Mesendoderm (in vitro differentiated cells): ENCODE measurements around the gene IL1RAPL2.
"Not testable (repeated sequence)": the region's sequence is repeated elsewhere in the genome, so short reads cannot be mapped to it uniquely, and the experiment has no call there.

Source experiments
- DNase-seq: peaks from one replicate; pipeline ENCODE4 v3.0.0; 2013
- H2AK5ac ChIP-seq: 2 replicates; pipeline ENCODE4 v1.6.1; 2013; ENCODE audit warnings: low read length, inconsistent platforms
- H2BK120ac ChIP-seq: 2 replicates; pipeline ENCODE4 v1.6.1; 2013; ENCODE audit warnings: low read depth, mild to moderate bottlenecking, low read length, moderate library complexity, mixed read lengths
- H2BK15ac ChIP-seq: replicated peaks from 2 replicates; pipeline ENCODE4 v1.6.1; 2013; ENCODE audit warnings: low read depth, mild to moderate bottlenecking, moderate library complexity
- H2BK5ac ChIP-seq: 2 replicates; pipeline ENCODE4 v1.6.1; 2013; ENCODE audit warnings: low read length, inconsistent platforms
- H3K18ac ChIP-seq: 2 replicates; pipeline ENCODE4 v1.6.1; 2013; ENCODE audit warnings: mild to moderate bottlenecking, low read length, mixed read lengths
- H3K23ac ChIP-seq: one replicate; pipeline ENCODE4 v1.6.1; 2013; ENCODE audit warnings: low read length
- H3K27ac ChIP-seq: 2 replicates; pipeline ENCODE4 v1.5.1; 2013; ENCODE audit warnings: low read depth, mild to moderate bottlenecking, inconsistent platforms, low read length, moderate library complexity
- H3K27me3 ChIP-seq: 2 replicates; pipeline ENCODE4 v1.6.1; 2013; ENCODE audit warnings: low read length, control low read depth, mild to moderate bottlenecking, inconsistent platforms; ENCODE audit not compliant: insufficient read depth, poor library complexity
- H3K36me3 ChIP-seq: 2 replicates; pipeline ENCODE4 v1.6.1; 2013; ENCODE audit warnings: low read length, inconsistent platforms; ENCODE audit not compliant: control insufficient read depth, insufficient read depth
- H3K4ac ChIP-seq: one replicate; pipeline ENCODE4 v1.6.1; 2013; ENCODE audit warnings: low read depth, mild to moderate bottlenecking, low read length, moderate library complexity
- H3K4me1 ChIP-seq: 2 replicates; pipeline ENCODE4 v1.6.1; 2013; ENCODE audit warnings: low read depth, low read length, inconsistent platforms; ENCODE audit not compliant: control insufficient read depth
- H3K4me2 ChIP-seq: 2 replicates; pipeline ENCODE4 v1.6.1; 2013; ENCODE audit warnings: low read length
- H3K4me3 ChIP-seq: 2 replicates; pipeline ENCODE4 v1.5.1; 2013; ENCODE audit warnings: mild to moderate bottlenecking, low read length
- H3K56ac ChIP-seq: one replicate; pipeline ENCODE4 v1.6.1; 2013; ENCODE audit warnings: low read length
- H3K79me1 ChIP-seq: 2 replicates; pipeline ENCODE4 v1.6.1; 2013; ENCODE audit warnings: low read length, inconsistent platforms
- H3K79me2 ChIP-seq: 2 replicates; pipeline ENCODE4 v1.6.1; 2013; ENCODE audit warnings: mild to moderate bottlenecking, low read length; ENCODE audit not compliant: control insufficient read depth, insufficient read depth
- H3K9ac ChIP-seq: 2 replicates; pipeline ENCODE4 v1.6.1; 2013; ENCODE audit warnings: low read length, inconsistent platforms
- H4K5ac ChIP-seq: one replicate; pipeline ENCODE4 v1.6.1; 2013; ENCODE audit warnings: low read length
- H4K8ac ChIP-seq: one replicate; pipeline ENCODE4 v1.6.1; 2013; ENCODE audit warnings: low read depth, mild to moderate bottlenecking, control low read depth, low read length, moderate library complexity
- WGBS: extraction: QIAGEN DNeasy Blood & Tissue Kit; methylation state at CpG from one replicate; pipeline ENCODE4 v1.1.7; 2013; ENCODE audit warnings: low lambda C conversion rate, missing lambda C conversion rate; ENCODE audit not compliant: insufficient coverage; ENCODE audit errors: extremely low coverage; 5-methylcytosine and 5-hydroxymethylcytosine counted together

The IL1RAPL2 gene

DNA sequence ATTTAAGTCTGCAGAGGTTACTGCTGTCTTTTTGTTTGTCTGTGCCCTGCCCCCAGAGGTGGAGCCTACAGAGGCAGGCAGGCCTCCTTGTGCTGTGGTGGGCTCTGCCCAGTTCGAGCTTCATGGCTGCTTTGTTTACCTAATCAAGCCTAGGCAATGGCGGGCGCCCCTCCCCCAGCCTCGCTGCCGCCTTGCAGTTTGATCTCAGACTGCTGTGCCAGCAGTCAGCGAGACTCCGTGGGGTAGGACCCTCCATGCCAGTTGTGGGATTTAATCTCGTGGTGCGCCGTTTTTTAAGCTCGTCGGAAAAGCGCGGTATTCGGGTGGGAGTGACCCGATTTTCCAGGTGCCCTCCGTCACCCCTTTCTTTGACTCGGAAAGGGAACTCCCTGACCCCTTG is 111.5 kb downstream of the IL1RAPL2 start:
- H3K4me3 ChIP-seq, H3K9ac ChIP-seq, H3K23ac ChIP-seq, H4K8ac ChIP-seq, H3K79me2 ChIP-seq, DNase-seq, H3K27me3 ChIP-seq, H3K4me2 ChIP-seq, H4K5ac ChIP-seq, H2BK15ac ChIP-seq, H3K4me1 ChIP-seq, H2AK5ac ChIP-seq, H3K56ac ChIP-seq, H3K18ac ChIP-seq, H3K4ac ChIP-seq, H2BK120ac ChIP-seq, H3K27ac ChIP-seq, H2BK5ac ChIP-seq, H3K79me1 ChIP-seq, H3K36me3 ChIP-seq: not testable (repeated sequence)
- no CpG with 5 or more reads among the region's 18 CpGs for WGBS

DNA sequence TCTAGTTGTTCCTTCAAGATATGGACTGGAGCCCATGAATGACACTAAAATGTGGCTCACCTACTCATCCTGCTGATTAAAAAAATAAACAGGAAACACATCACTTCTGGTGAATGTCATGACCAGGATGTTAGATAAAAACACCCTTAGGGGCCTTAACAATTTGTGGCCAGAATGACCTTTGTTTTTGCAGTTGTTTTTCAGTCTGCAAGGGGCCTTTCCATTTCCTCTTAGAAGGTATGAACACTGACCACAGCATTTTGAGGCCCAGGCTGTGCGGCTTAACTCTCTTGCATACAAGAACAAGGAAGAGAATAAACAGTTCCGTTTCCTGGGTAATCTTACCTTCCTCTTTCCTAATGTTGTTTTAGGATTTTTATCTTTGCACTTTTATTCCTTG is 113.2 kb downstream of the IL1RAPL2 start:
- DNase-seq = no peak
- Histone ChIP-seq H3K18ac (no peak overlapping the region), H3K36me3 (no peaks in the 10 kb centered on the region), H3K4me2 (no peak overlapping the region), H4K8ac (no peak overlapping the region), H3K4me3 (no peak overlapping the region), H2AK5ac (no peak overlapping the region), H4K5ac (no peak overlapping the region), H2BK5ac (no peak overlapping the region), H3K4ac (no peak overlapping the region), H3K79me1 (no peaks in the 10 kb centered on the region), H3K4me1 (no peaks in the 10 kb centered on the region), H2BK120ac (no peak overlapping the region), H3K23ac (no peak overlapping the region), H3K9ac (no peak overlapping the region), H3K27me3 (no peaks in the 10 kb centered on the region), H3K56ac (no peak overlapping the region), H3K27ac (no peak overlapping the region), H2BK15ac (no peak overlapping the region), H3K79me2 (no peaks in the 10 kb centered on the region)
- WGBS = no CpG with 5 or more reads among the region's 2 CpGs

DNA sequence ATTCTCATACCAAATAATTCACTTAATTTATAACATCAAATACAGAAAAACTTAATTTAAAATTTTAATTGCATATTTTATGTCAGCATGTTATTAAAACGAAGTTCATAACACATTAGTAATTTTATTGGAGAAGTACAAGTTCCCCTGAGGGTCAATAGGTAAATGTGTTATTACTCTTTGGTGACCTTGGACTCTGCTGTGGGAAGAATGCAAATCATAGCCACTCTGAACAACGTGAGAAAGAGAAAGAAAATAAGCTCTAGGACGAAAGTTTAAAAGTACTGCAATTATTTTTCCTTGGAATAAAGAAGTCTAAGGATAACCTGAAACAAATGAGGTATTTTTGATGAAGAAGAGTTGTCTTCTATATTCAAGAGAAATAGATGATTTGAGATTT is 115.2 kb downstream of the IL1RAPL2 start:
- no CpG with 5 or more reads among the region's 3 CpGs for WGBS
- H4K5ac ChIP-seq = no peak overlapping the region
- no peak overlapping the region for H2AK5ac ChIP-seq
- no peak overlapping the region for H3K4ac ChIP-seq
- H3K9ac ChIP-seq = no peak overlapping the region
- H2BK120ac ChIP-seq = no peak overlapping the region
- no peaks in the 10 kb centered on the region for H3K4me1 ChIP-seq
- H3K79me2 ChIP-seq = no peaks in the 10 kb centered on the region
- no peak overlapping the region for H3K23ac ChIP-seq
- no peaks in the 10 kb centered on the region for H3K36me3 ChIP-seq
- H3K79me1 ChIP-seq = no peaks in the 10 kb centered on the region
- no peak overlapping the region for H4K8ac ChIP-seq
- no peak overlapping the region for H3K4me2 ChIP-seq
- no peak overlapping the region for H3K56ac ChIP-seq
- no peak overlapping the region for H3K18ac ChIP-seq
- no peak for DNase-seq
- no peak overlapping the region for H3K4me3 ChIP-seq
- H2BK15ac ChIP-seq = no peak overlapping the region
- H3K27ac ChIP-seq = no peak overlapping the region
- H2BK5ac ChIP-seq = no peak overlapping the region
- no peaks in the 10 kb centered on the region for H3K27me3 ChIP-seq

DNA sequence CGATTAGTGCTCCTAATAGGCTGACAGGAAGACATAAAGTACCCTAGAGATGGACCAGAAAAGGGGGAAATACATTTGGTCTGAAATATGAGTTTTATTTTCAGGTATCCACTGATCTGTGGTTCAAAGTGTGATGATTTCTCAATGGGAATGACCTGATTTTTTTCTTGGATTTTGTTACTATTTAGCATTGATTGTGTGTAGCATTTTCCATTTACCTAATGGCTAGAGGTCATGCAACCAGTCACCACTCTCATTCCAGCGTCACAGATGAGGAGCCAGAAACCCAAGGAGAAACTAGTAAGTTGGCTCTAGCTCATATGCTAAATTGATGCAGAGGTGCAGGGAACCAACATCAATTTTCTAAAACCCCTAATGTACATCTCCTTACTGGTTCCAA is 118.1 kb downstream of the IL1RAPL2 start:
- Histone ChIP-seq H3K27me3 (no peaks in the 10 kb centered on the region), H3K9ac (no peak overlapping the region), H3K18ac (no peak overlapping the region), H4K8ac (no peak overlapping the region), H3K4me1 (no peaks in the 10 kb centered on the region), H3K4me2 (no peak overlapping the region), H3K36me3 (no peaks in the 10 kb centered on the region), H4K5ac (no peak overlapping the region), H2BK15ac (no peak overlapping the region), H3K79me1 (no peaks in the 10 kb centered on the region), H3K27ac (no peak overlapping the region), H3K56ac (no peak overlapping the region), H3K4ac (no peak overlapping the region), H3K79me2 (no peaks in the 10 kb centered on the region), H2BK120ac (no peak overlapping the region), H3K4me3 (no peak overlapping the region), H3K23ac (no peak overlapping the region), H2BK5ac (no peak overlapping the region), H2AK5ac (no peak overlapping the region)
- no peak for DNase-seq
- no CpG with 5 or more reads among the region's 2 CpGs for WGBS

DNA sequence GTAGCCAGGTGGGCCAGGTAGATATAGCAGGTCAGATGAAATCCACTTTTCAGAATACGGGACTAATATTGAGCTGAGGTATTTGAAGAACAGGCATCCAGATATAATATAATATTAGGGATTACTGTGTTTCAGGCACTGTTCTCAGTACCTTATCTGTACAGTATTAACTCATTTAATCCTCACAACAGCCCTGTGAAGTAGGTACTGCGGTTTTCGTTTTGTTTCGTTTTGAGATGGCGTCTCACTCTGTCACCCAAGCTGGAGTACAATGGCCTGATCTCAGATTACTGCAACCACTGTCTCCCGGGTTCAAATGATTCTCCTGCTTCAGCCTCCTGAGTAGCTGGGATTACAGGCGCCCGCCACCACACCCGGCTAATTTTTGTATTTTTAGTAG is 129.6 kb downstream of the IL1RAPL2 start:
- no peak overlapping the region for H2BK5ac ChIP-seq
- no peak overlapping the region for H3K56ac ChIP-seq
- H3K27me3 ChIP-seq = no peaks in the 10 kb centered on the region
- H3K23ac ChIP-seq = no peak overlapping the region
- H3K4ac ChIP-seq = no peak overlapping the region
- DNase-seq = no peak
- no peaks in the 10 kb centered on the region for H3K79me2 ChIP-seq
- H3K18ac ChIP-seq = no peak overlapping the region
- no peak overlapping the region for H4K8ac ChIP-seq
- WGBS = no CpG with 5 or more reads among the region's 9 CpGs
- no peak overlapping the region for H3K4me2 ChIP-seq
- no peak overlapping the region for H3K27ac ChIP-seq
- no peak overlapping the region for H2BK15ac ChIP-seq
- H2BK120ac ChIP-seq = no peak overlapping the region
- H3K4me1 ChIP-seq = no peaks in the 10 kb centered on the region
- H3K4me3 ChIP-seq = no peak overlapping the region
- H4K5ac ChIP-seq = no peak overlapping the region
- no peaks in the 10 kb centered on the region for H3K36me3 ChIP-seq
- H2AK5ac ChIP-seq = no peak overlapping the region
- no peaks in the 10 kb centered on the region for H3K79me1 ChIP-seq
- H3K9ac ChIP-seq = no peak overlapping the region

DNA sequence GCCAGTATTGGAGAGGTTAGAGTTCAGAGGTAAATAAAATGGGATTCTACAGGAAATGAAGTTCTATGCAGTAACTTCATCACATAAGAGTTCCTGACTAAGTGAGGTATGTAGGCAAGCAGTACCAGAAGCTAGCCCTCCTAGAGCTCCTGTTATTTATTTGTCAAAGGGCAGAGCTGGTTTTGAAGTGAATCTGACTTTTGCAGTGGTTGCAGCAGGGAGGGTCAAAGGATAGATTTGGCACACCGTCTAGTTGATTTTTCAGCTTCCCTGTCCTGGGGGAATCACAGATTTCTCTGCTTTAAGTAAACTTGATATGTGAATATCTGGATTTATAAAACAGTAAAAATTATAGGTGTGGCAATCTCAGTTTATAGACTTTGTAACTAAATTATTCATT is 130.7 kb downstream of the IL1RAPL2 start:
- H2AK5ac ChIP-seq = no peak overlapping the region
- no peak overlapping the region for H2BK15ac ChIP-seq
- WGBS = no CpG with 5 or more reads among the region's 1 CpG
- no peak overlapping the region for H3K27ac ChIP-seq
- H3K79me1 ChIP-seq = no peaks in the 10 kb centered on the region
- H2BK120ac ChIP-seq = no peak overlapping the region
- H3K23ac ChIP-seq = no peak overlapping the region
- H3K4me3 ChIP-seq = no peak overlapping the region
- DNase-seq = no peak
- no peaks in the 10 kb centered on the region for H3K27me3 ChIP-seq
- H3K4me2 ChIP-seq = no peak overlapping the region
- H3K56ac ChIP-seq = no peak overlapping the region
- H4K5ac ChIP-seq = no peak overlapping the region
- H3K36me3 ChIP-seq = no peaks in the 10 kb centered on the region
- H3K4me1 ChIP-seq = no peaks in the 10 kb centered on the region
- H3K9ac ChIP-seq = no peak overlapping the region
- no peak overlapping the region for H3K4ac ChIP-seq
- no peak overlapping the region for H4K8ac ChIP-seq
- H2BK5ac ChIP-seq = no peak overlapping the region
- no peaks in the 10 kb centered on the region for H3K79me2 ChIP-seq
- no peak overlapping the region for H3K18ac ChIP-seq
